ENCODE data around the gene ARMC8. TPM values are rescaled to one million over a fixed set of nuclear protein-coding genes. Genes with fewer than 3 reads are reported as not detected.

The ARMC8 gene
- total RNA-seq, 1 donor from 2014 or later: 80.3 TPM

- H3K36me3 Mint-ChIP-seq: peaks cover 3% of the 10 kb centered on the region
- DNase-seq (ENCODE audit: low spot score): peak; percentile 7
- no peaks in the 10 kb centered on the region for H3K9me3 Mint-ChIP-seq
- H3K36me3 ChIP-seq: peaks cover 7% of the 10 kb centered on the region
- peaks cover 13% of the 10 kb centered on the region for H3K4me1 ChIP-seq
- H3K27me3 ChIP-seq: peaks cover 27% of the 10 kb centered on the region
- no peaks in the 10 kb centered on the region for H3K9me3 ChIP-seq (ENCODE audit: low read depth)
- no peak overlapping the region for H2AFZ ChIP-seq (replicated peaks)
- peaks cover 12% of the 10 kb centered on the region for H3K27me3 Mint-ChIP-seq (ENCODE audit: insufficient read depth, low read depth)
- H3K4me1 Mint-ChIP-seq: peaks cover 18% of the 10 kb centered on the region
- peaks cover 26% of the 10 kb centered on the region for H3K79me2 ChIP-seq (ENCODE audit: low read depth)
- peaks cover 22% of the 10 kb centered on the region for H4K20me1 ChIP-seq (ENCODE audit: low read depth)
- no peak overlapping the region for H3K27ac ChIP-seq
- H3F3A ChIP-seq (ENCODE audit: low read depth): peaks cover 6% of the 10 kb centered on the region
- H3K4me3 Mint-ChIP-seq: no peak overlapping the region
- TF ChIP-seq EZH2 (IDR thresholded peaks at IDR 0.05) (no peak), CTCF (IDR thresholded peaks at IDR 0.05) (no peak), EZH2phosphoT487 (IDR thresholded peaks at IDR 0.05) (no peak)
- no peak overlapping the region for H3K27ac Mint-ChIP-seq
- no peak overlapping the region for H3K4me2 ChIP-seq
- no peak overlapping the region for H3K4me3 ChIP-seq
- no peak overlapping the region for H3K9ac ChIP-seq
Measured at GRCh38 chr3:138184994-138185393, 2.1 kb upstream of the ARMC8 start.

- H3K9ac ChIP-seq: no peak overlapping the region
Measured at GRCh38 chr3:138186221-138186620, 880 bp upstream of the ARMC8 start.

DNA sequence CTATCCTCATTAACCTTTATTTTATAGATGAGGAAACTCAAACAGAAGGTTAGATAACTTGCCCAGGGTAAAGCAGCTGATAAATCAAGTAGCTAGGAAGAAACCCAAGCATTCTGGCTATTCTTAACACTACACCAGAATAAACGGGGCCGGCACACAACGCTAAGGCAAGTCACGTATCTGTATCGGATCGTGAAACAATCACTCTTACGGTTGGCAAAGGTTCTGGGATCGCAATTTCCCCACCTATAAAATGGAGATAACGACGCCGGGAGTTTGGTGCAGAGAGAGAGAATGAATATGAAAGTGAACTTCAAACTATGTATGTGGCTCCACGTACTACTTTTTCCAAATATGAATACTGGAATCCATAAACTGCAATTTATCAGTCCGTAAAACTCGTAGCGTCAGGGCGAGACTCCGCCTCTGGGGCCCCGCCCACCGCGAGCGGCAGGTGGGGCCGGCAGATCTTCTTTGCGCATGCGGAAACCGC, 252 bp upstream of the ARMC8 start:
- Mint-ChIP-seq H3K9me3 (no peaks in the 10 kb centered on the region), H3K36me3 (peaks cover 13% of the 10 kb centered on the region), H3K27ac (peak overlapping the region; percentile 100), H3K4me1 (peaks cover 18% of the 10 kb centered on the region), H3K27me3 (ENCODE audit: insufficient read depth, low read depth) (peaks cover 12% of the 10 kb centered on the region), H3K4me3 (peak overlapping the region; percentile 95)
- Histone ChIP-seq H3K27me3 (peaks cover 27% of the 10 kb centered on the region), H3K9me3 (ENCODE audit: low read depth) (no peaks in the 10 kb centered on the region), H3K4me2 (peak overlapping the region; percentile 86), H3K9ac (peak overlapping the region; percentile 94), H3K27ac (peak overlapping the region; percentile 94), H2AFZ (replicated peaks) (peak overlapping the region; percentile 95), H4K20me1 (ENCODE audit: low read depth) (peaks cover 22% of the 10 kb centered on the region), H3K36me3 (peaks cover 7% of the 10 kb centered on the region), H3F3A (ENCODE audit: low read depth) (peaks cover 6% of the 10 kb centered on the region), H3K4me1 (peaks cover 13% of the 10 kb centered on the region), H3K79me2 (ENCODE audit: low read depth) (peaks cover 45% of the 10 kb centered on the region), H3K4me3 (peak overlapping the region; percentile 72)
- peak; percentile 95 for DNase-seq (ENCODE audit: low spot score)
- no peak for TF ChIP-seq CTCF (IDR thresholded peaks at IDR 0.05)
- no peak for TF ChIP-seq EZH2phosphoT487 (IDR thresholded peaks at IDR 0.05)
- no peak for TF ChIP-seq EZH2 (IDR thresholded peaks at IDR 0.05)

More at GRCh38 chr3:138186221-138186620, 880 bp upstream of the ARMC8 start:
- Mint-ChIP-seq H3K4me3 (peak overlapping the region; percentile 95), H3K4me1 (peaks cover 18% of the 10 kb centered on the region), H3K27ac (no peak overlapping the region), H3K9me3 (no peaks in the 10 kb centered on the region), H3K27me3 (ENCODE audit: insufficient read depth, low read depth) (peaks cover 12% of the 10 kb centered on the region), H3K36me3 (peaks cover 7% of the 10 kb centered on the region)
- Histone ChIP-seq H4K20me1 (ENCODE audit: low read depth) (peaks cover 22% of the 10 kb centered on the region), H2AFZ (replicated peaks) (peak overlapping the region; percentile 95), H3K27me3 (peaks cover 27% of the 10 kb centered on the region), H3K4me2 (peak overlapping the region; percentile 86), H3K9me3 (ENCODE audit: low read depth) (no peaks in the 10 kb centered on the region), H3K27ac (no peak overlapping the region), H3K4me3 (peak overlapping the region; percentile 72), H3K79me2 (ENCODE audit: low read depth) (peaks cover 39% of the 10 kb centered on the region), H3F3A (ENCODE audit: low read depth) (peaks cover 6% of the 10 kb centered on the region), H3K36me3 (peaks cover 7% of the 10 kb centered on the region), H3K4me1 (peaks cover 13% of the 10 kb centered on the region)
- peak; percentile 8 for DNase-seq (ENCODE audit: low spot score)
- no peak for TF ChIP-seq EZH2 (IDR thresholded peaks at IDR 0.05)
- no peak for TF ChIP-seq EZH2phosphoT487 (IDR thresholded peaks at IDR 0.05)
- TF ChIP-seq CTCF (IDR thresholded peaks at IDR 0.05): no peak

Data from neural progenitor cell (in vitro differentiated cells).